Fibroblast of villous mesenchyme (primary cell): ENCODE results near the gene CCDC184. TPM values are rescaled to one million over a fixed set of nuclear protein-coding genes. Genes with fewer than 3 reads are reported as not detected.

Experiments used
- DNase-seq: peaks from one replicate; pipeline ENCODE4 v3.0.0-alpha.2; 2010; ENCODE audit warnings: low read depth
- H3K4me3 ChIP-seq: 2 replicates; pipeline ENCODE4 v1.5.1; 2011; ENCODE audit warnings: low read depth, mild to moderate bottlenecking, low read length
- total RNA-seq: library from RNA; depleted of rRNA; stranded (reverse); fragments of >200 nt; gene quantifications from 2 replicates; pipeline ENCODE4 v1.2.3, GENCODE V29; 2012
- TF ChIP-seq, protein P1 (sequence below): IDR thresholded peaks from 2 replicates; pipeline ENCODE4 v1.5.1; 2012; ENCODE audit warnings: low read depth, mild to moderate bottlenecking, low read length; ENCODE audit not compliant: insufficient read depth

CCDC184 gene
- total RNA-seq, 1 donor: 0.43 TPM

DNA sequence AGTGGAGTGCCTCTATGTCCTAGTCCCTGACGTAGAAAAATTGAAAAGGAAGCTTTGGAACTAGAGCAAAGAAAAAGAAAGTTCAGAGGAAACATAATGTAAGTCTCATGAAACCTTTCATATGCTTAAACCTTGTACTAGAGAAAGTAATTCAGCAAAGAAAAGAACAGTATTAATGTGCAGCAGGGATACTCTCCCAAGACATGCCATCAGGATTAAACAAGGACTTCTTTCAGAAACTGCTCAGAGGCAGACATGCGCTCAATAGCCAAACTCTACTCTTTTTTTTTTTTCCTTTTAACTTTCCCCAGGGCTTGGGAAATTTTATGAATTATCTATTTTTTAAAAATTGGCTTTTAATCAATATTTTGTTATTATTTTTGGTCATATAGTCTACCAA, 19.0 kb upstream of the CCDC184 start:
- no peak for DNase-seq
- TF ChIP-seq, protein P1, sequence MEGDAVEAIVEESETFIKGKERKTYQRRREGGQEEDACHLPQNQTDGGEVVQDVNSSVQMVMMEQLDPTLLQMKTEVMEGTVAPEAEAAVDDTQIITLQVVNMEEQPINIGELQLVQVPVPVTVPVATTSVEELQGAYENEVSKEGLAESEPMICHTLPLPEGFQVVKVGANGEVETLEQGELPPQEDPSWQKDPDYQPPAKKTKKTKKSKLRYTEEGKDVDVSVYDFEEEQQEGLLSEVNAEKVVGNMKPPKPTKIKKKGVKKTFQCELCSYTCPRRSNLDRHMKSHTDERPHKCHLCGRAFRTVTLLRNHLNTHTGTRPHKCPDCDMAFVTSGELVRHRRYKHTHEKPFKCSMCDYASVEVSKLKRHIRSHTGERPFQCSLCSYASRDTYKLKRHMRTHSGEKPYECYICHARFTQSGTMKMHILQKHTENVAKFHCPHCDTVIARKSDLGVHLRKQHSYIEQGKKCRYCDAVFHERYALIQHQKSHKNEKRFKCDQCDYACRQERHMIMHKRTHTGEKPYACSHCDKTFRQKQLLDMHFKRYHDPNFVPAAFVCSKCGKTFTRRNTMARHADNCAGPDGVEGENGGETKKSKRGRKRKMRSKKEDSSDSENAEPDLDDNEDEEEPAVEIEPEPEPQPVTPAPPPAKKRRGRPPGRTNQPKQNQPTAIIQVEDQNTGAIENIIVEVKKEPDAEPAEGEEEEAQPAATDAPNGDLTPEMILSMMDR: no peak
- no peak overlapping the region for H3K4me3 ChIP-seq

DNA sequence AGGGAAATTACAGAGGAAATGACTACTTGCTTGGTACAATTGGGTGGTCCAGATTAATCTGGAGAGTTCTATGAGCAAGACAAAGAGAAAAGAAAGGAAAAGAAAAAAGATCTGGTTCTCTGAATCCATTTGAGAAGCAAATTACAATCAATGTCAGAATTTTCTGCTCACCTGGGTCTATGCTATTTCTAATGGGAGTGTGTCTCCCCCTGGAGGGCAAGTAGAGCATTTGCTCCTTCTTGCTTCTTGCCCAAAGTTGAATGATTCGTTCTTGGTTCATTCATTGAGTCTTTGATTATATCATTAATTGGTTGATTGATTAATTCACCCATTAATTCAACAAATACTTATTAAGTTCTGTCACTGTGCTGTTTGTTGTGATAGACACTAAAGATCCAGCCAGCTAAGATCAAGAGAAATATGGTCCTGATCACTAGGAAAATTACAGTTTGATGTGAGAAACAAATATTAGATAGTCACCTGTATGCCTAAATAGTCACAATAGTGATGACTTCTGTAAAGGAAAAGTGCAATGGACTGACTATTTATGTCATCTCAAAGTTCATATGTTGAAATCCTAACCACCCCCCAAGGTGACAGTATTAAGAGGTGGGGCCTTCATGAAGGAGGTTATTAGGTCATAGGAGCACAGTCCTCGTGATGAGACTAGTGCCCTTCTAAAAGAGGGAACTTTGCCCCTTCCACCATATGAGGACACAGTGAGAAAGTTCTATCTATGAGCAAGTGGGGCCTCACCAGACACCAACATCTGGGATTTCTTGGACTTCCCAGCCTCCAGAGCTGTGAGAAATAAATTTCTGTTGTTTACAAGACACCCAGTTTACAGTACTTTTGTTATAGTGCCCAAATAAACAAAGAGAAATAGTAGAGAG, 18.1 kb upstream of the CCDC184 start:
- TF ChIP-seq, protein P1: peak; percentile 92
- peak; percentile 72 for DNase-seq
- no peak overlapping the region for H3K4me3 ChIP-seq

GRCh38 chr12:48169011-48169410, 14.4 kb upstream of the CCDC184 start:
- H3K4me3 ChIP-seq: no peak overlapping the region
- TF ChIP-seq, protein P1: no peak
- DNase-seq: no peak

DNA sequence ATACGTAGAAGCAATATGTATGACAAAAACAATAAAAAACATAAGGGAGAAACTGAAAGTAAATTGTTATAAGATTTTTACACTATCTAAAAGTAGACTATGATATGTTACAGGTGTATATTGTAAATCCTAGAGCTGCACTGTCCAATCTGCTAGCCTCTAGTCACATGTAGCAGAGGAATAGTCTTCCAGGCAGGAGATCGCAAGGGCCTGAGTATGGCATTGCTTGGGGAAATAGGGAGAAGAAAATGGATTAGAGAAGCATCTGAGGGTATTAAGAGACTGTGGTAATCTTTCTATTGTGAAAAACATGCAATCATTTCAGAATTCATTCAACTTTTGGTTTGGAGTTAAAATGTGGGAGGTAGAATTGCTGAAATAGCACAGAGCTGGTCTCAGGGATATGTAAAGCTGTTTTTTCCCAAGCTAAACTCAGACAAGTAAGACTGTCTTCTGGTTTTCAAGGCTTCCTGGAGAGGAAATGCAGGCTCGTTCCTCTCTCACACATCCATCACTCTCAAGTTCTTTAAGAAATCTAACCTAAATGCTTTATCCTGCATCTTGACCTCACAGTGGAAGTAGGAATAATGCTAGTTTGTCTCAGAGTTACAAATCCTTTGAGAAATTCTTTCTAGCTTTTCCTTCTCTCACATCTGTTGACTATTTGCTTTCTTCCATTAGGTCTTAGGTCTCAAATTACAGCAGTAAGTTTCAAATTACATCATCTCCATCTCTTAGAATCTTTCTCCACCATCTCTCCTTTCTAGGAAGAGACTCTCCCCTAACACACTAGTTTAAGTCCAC, 7.6 kb upstream of the CCDC184 start:
- H3K4me3 ChIP-seq: no peak overlapping the region
- peak; percentile 47 for DNase-seq
- TF ChIP-seq, protein P1: no peak

- TF ChIP-seq, protein P1: no peak
- no peak overlapping the region for H3K4me3 ChIP-seq
- no peak for DNase-seq
Observed at GRCh38 chr12:48176417-48176751, 7.1 kb upstream of the CCDC184 start.

DNA sequence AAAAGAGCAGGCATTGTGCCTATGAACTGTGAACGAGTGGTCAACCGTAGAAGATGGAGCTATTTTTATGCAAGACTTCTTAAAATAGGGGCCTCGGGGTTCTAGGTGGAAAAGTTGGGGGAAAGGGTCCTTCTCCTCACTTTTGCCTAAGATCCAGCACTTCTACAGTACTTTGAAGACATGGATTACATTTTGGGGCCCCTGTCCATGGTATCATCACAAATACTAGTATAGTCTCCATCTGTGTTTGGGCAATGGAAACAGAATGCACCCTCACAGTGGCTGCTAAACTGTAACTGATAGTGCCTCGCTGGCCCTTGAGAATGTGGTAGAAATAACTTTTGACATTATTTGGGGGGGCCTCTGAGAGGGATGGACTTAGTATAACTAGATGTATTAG, 5.5 kb upstream of the CCDC184 start:
- TF ChIP-seq, protein P1: no peak
- no peak overlapping the region for H3K4me3 ChIP-seq

More for the DNA sequence above, 5.5 kb upstream of the CCDC184 start:
- DNase-seq: no peak
